ENCODE measurements around the gene FMNL2.

GRCh38 chr2:152615177-152615576, 280.2 kb downstream of the FMNL2 start:
- TF ChIP-seq SUZ12 (IDR thresholded peaks at IDR 0.05): no peak
- TF ChIP-seq NFRKB (IDR thresholded peaks at IDR 0.05): no peak
- TF ChIP-seq PKNOX1 (IDR thresholded peaks at IDR 0.05): no peak
- no peak for TF ChIP-seq ZNF384 (IDR thresholded peaks at IDR 0.05)
- no peak for TF ChIP-seq FOXK2 (IDR thresholded peaks at IDR 0.05)
- TF ChIP-seq FOXA1 (IDR thresholded peaks at IDR 0.05): no peak
- TF ChIP-seq ELF4 (IDR thresholded peaks at IDR 0.05): no peak

All from HEK293T (cell line).